Cardiac muscle cell (in vitro differentiated cells and primary cell): Measurements from ENCODE around the gene UNC5B. TPM values are rescaled to one million over a fixed set of nuclear protein-coding genes. Genes with fewer than 3 reads are reported as not detected.

Source experiments
- DNase-seq, 2 donors: peaks; one replicate each; pipeline versions ENCODE4 v3.0.0 to v3.0.0-alpha.2; 2010 to 2017; ENCODE audit warnings: low read depth in 1 of 2, low spot score in 1 of 2
- H3K27ac ChIP-seq: fragments of 200-600 bp; sonication (generic); 2 replicates; pipeline ENCODE4 v1.5.1; 2016
- H3K27me3 ChIP-seq: fragments of 200-600 bp; sonication (generic); 2 replicates; pipeline ENCODE4 v1.6.0; 2016; ENCODE audit warnings: control low read depth
- H3K36me3 ChIP-seq: fragments of 200-600 bp; sonication (generic); 2 replicates; pipeline ENCODE4 v1.5.1; 2016; ENCODE audit warnings: control low read depth
- H3K4me1 ChIP-seq: fragments of 200-600 bp; sonication (generic); 2 replicates; pipeline ENCODE4 v1.8.1; 2017; ENCODE audit warnings: low read depth, mild to moderate bottlenecking, mixed run types
- H3K4me3 ChIP-seq: fragments of 200-600 bp; sonication (generic); 2 replicates; pipeline ENCODE4 v1.5.1; 2016; ENCODE audit warnings: mild to moderate bottlenecking
- H3K9me3 ChIP-seq: fragments of 200-600 bp; sonication (generic); 2 replicates; pipeline ENCODE4 v1.5.1; 2017; ENCODE audit warnings: low read depth, mild to moderate bottlenecking, control low read depth
- polyA plus RNA-seq: library from polyadenylated mRNA; unstranded; fragments of >200 nt; fragmentation: Nextera tagmentation; extraction: Ambion mirVana; gene quantifications from 2 replicates; pipeline ENCODE4 v1.2.1, GENCODE V29; 2016
- total RNA-seq: library from RNA; depleted of rRNA; stranded (reverse); fragments of >200 nt; gene quantifications from 2 replicates; pipeline ENCODE4 v1.2.3, GENCODE V29; 2016
- TF ChIP-seq, protein P1 (sequence below): IDR thresholded peaks from 2 replicates; pipeline ENCODE4 v1.5.1; 2012; ENCODE audit warnings: low read depth, mild to moderate bottlenecking, low read length

Gene UNC5B
- total and polyA plus RNA-seq, 2 experiments from 2014 or later = 73.3 to 172 TPM

DNA sequence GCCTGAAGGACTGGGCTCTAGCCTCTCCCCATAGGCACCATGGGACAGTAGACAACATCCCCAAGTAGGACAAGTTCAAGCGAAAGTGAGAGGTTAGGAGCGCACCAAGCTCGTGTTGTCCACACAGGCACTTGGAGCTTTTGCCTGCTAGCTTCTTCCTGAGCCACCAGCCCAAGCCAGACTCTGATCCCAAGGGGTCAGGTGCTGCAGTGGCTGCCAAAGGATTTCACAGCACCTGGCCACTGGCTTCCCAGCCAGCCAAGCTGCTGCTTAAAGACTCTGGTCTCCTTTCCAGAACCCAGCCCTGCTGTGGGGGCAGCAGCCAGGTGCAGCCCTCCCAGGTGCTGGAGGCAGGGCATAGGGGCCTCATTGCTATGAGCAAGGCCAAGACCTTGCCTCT lies 33.0 kb upstream of the UNC5B start:
- no peaks in the 10 kb centered on the region for H3K27me3 ChIP-seq

DNA sequence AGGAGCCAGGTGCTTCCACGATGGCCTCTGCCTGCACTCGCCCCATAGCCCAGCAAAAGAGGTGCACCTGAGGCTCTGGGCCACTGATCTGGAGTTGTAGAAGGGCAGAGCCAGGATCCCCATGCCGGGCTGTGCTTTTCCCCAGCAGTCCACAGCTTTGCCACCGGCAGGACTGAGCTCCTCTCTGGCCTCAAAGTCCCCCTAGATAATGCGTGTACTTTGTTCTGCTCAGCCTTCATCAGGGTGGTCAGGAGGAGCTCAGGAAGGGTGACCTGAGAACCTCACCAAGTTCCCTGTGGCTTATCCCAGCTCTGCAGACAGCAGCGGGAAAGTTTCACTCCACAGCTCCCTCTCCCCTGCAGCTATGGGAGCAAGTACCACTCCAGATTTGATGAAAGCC lies 27.9 kb upstream of the UNC5B start:
- H3K36me3 ChIP-seq = no peaks in the 10 kb centered on the region
- no peaks in the 10 kb centered on the region for H3K4me1 ChIP-seq
- no peaks in the 10 kb centered on the region for H3K27me3 ChIP-seq
- H3K4me3 ChIP-seq = no peak overlapping the region
- peak in 1 of 2 donors; percentile 19 for DNase-seq
- no peaks in the 10 kb centered on the region for H3K9me3 ChIP-seq
- TF ChIP-seq, protein P1, sequence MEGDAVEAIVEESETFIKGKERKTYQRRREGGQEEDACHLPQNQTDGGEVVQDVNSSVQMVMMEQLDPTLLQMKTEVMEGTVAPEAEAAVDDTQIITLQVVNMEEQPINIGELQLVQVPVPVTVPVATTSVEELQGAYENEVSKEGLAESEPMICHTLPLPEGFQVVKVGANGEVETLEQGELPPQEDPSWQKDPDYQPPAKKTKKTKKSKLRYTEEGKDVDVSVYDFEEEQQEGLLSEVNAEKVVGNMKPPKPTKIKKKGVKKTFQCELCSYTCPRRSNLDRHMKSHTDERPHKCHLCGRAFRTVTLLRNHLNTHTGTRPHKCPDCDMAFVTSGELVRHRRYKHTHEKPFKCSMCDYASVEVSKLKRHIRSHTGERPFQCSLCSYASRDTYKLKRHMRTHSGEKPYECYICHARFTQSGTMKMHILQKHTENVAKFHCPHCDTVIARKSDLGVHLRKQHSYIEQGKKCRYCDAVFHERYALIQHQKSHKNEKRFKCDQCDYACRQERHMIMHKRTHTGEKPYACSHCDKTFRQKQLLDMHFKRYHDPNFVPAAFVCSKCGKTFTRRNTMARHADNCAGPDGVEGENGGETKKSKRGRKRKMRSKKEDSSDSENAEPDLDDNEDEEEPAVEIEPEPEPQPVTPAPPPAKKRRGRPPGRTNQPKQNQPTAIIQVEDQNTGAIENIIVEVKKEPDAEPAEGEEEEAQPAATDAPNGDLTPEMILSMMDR = no peak
- no peak overlapping the region for H3K27ac ChIP-seq

More for the DNA sequence above, 33.0 kb upstream of the UNC5B start:
- TF ChIP-seq, protein P1 = no peak
- Histone ChIP-seq H3K4me1 (no peaks in the 10 kb centered on the region), H3K9me3 (no peaks in the 10 kb centered on the region), H3K36me3 (no peaks in the 10 kb centered on the region), H3K27ac (no peak overlapping the region), H3K4me3 (no peak overlapping the region)
- no peak for DNase-seq

DNA sequence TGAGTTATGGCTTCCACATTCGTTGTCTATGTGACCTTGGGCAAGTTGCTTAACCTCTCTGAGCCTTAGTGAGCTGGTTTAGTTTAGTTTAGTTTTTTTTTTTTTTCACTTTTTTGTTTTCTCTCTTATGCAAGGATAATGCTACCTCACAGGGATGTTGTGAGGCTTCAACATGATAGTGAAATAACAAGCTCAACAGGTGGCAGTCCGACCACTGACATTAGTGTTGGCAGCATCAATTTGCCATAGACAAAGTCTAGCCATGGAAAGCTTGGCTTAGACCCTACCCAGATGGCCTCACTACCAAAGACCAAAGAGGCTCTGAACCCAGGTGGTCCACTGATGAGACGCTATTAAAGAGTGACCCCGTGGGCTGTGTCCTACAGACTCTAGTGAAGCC lies 27.2 kb upstream of the UNC5B start:
- DNase-seq = no peak
- no peaks in the 10 kb centered on the region for H3K9me3 ChIP-seq
- TF ChIP-seq, protein P1 = no peak
- no peaks in the 10 kb centered on the region for H3K4me1 ChIP-seq
- H3K27ac ChIP-seq = no peak overlapping the region
- H3K36me3 ChIP-seq = no peaks in the 10 kb centered on the region
- no peak overlapping the region for H3K4me3 ChIP-seq
- no peaks in the 10 kb centered on the region for H3K27me3 ChIP-seq

DNA sequence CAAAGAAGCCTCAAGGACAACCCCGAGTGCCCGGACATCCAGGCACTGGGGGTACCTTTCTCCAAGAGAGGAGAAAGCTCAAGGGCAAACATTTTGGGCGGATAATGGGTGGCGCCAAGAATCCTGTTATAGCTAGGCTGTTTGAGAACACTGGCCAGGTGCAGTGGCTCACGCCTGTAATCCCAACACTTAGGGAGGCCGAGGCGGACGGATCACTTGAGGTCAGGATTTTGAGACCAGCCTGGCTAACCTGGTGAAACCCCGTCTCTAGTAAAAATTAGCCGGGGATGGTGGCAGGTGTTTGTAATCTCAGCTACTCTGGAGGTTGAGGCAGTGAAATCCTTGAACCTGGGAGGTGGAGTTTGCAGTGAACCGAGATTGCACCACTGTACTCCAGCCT lies 25.2 kb upstream of the UNC5B start:
- no peaks in the 10 kb centered on the region for H3K4me1 ChIP-seq
- H3K36me3 ChIP-seq = no peaks in the 10 kb centered on the region
- TF ChIP-seq, protein P1 = no peak
- no peaks in the 10 kb centered on the region for H3K9me3 ChIP-seq
- H3K27me3 ChIP-seq = no peaks in the 10 kb centered on the region
- H3K27ac ChIP-seq = no peak overlapping the region
- H3K4me3 ChIP-seq = no peak overlapping the region
- no peak for DNase-seq

DNA sequence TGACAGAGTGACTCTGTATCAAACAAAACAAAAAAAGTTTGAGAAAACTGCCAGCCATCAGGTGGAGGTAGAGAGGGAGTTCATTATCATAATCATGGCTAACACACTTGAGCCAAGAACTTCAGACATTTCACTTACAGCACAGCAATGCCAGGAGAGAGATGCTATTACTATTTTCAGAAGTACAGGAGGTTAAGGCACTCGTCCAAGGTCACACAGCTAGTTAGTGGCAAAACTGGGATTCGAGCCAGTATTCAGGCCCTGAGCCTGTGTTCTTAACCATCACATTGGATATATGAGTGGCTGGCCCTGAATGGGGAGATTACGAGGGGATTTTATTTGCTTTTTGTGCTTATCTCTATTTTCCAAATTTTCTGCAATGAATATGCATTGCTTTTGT lies 24.8 kb upstream of the UNC5B start:
- Histone ChIP-seq H3K27me3 (no peaks in the 10 kb centered on the region), H3K36me3 (no peaks in the 10 kb centered on the region), H3K9me3 (no peaks in the 10 kb centered on the region), H3K4me3 (no peak overlapping the region), H3K27ac (no peak overlapping the region), H3K4me1 (no peaks in the 10 kb centered on the region)
- TF ChIP-seq, protein P1 = no peak
- peak in 1 of 2 donors; percentile 71 for DNase-seq

DNA sequence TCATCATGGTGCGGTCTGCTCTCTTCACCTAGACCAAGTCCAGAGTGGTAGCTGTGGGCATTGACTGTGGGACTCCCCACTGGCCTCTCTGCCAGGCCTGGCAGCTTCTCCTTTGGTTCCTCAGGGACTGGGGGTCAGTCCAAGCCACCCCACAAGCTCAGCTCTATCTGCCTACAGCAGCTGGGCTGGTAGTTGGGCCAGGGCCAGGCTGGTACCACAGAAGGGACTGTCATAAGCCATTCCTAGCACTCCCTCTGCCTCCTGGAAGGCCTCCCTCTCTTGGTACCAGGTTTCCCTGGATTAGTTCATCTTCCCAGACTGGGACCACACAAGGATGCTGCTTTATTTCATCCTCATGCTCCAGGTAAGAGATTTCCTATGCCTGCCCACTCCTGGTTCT lies 24.2 kb upstream of the UNC5B start:
- Histone ChIP-seq H3K9me3 (no peaks in the 10 kb centered on the region), H3K4me1 (no peaks in the 10 kb centered on the region), H3K4me3 (no peak overlapping the region), H3K27ac (no peak overlapping the region), H3K27me3 (no peaks in the 10 kb centered on the region), H3K36me3 (no peaks in the 10 kb centered on the region)
- no peak for DNase-seq
- TF ChIP-seq, protein P1 = no peak
